ENCODE data around the gene KCNJ16. TPM values are rescaled to one million over a fixed set of nuclear protein-coding genes. Genes with fewer than 3 reads are reported as not detected.

KCNJ16 gene
- total RNA-seq, 1 donor from 2014 or later, result 0.35 TPM

DNA sequence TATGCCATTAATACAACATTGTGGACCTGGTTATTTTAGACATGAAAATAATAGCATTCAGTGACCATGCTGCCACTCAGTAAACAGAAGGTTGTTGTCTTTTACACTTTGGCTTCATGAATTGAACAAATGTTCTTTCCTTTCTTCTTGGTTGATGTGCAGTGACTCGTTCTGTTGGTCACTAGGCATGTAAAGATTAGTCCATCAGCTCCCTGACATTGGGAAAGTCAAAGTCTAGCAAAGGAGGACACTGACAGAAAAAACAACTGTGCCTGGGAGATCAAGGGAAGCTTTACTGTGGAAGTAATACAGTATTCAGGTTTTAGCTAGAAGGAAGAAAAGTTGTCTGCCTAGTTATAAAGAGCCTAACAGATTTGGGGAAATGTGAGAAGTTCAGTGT lies 6.9 kb downstream of the KCNJ16 start:
- TF ChIP-seq, protein P1, sequence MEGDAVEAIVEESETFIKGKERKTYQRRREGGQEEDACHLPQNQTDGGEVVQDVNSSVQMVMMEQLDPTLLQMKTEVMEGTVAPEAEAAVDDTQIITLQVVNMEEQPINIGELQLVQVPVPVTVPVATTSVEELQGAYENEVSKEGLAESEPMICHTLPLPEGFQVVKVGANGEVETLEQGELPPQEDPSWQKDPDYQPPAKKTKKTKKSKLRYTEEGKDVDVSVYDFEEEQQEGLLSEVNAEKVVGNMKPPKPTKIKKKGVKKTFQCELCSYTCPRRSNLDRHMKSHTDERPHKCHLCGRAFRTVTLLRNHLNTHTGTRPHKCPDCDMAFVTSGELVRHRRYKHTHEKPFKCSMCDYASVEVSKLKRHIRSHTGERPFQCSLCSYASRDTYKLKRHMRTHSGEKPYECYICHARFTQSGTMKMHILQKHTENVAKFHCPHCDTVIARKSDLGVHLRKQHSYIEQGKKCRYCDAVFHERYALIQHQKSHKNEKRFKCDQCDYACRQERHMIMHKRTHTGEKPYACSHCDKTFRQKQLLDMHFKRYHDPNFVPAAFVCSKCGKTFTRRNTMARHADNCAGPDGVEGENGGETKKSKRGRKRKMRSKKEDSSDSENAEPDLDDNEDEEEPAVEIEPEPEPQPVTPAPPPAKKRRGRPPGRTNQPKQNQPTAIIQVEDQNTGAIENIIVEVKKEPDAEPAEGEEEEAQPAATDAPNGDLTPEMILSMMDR (IDR thresholded peaks at IDR 0.05), result no peak
- ATAC-seq (no peak), DNase-seq (no peak)
- no peaks in the 10 kb centered on the region for H3K27me3 ChIP-seq
- no peak overlapping the region for H3K4me3 ChIP-seq
- intact Hi-C loops (cut with DNase I), result no loop called here
- no peaks in the 10 kb centered on the region for H3K36me3 ChIP-seq
- H3K27ac ChIP-seq, result no peak overlapping the region
- H3K9me3 ChIP-seq, result no peaks in the 10 kb centered on the region
- H3K4me1 ChIP-seq, result no peaks in the 10 kb centered on the region

DNA sequence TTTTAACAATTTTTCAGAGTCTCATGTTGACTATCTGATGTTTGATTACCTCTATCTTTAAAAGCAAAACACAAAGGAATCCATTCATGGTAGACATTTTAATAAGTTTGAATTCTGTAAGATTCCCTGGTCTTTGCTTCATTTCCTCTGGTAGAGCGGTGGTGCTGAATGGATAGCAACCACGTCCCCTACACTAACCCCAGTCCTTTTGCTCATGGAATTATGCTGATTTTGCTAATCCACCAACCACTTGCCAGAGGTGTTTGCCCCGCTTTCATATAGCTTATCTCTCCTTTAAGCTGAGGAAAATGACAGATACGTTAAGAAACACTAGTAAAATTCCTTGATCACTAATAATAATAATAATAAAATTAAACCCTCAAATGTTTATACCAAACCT lies 9.5 kb downstream of the KCNJ16 start:
- intact Hi-C loops (cut with DNase I), result no loop called here
- TF ChIP-seq, protein P1 (IDR thresholded peaks at IDR 0.05), result no peak
- no peak for ATAC-seq
- Histone ChIP-seq H3K4me1 (no peaks in the 10 kb centered on the region), H3K4me3 (no peak overlapping the region), H3K27me3 (no peaks in the 10 kb centered on the region), H3K9me3 (no peaks in the 10 kb centered on the region), H3K27ac (no peak overlapping the region), H3K36me3 (no peaks in the 10 kb centered on the region)
- no peak for DNase-seq

DNA sequence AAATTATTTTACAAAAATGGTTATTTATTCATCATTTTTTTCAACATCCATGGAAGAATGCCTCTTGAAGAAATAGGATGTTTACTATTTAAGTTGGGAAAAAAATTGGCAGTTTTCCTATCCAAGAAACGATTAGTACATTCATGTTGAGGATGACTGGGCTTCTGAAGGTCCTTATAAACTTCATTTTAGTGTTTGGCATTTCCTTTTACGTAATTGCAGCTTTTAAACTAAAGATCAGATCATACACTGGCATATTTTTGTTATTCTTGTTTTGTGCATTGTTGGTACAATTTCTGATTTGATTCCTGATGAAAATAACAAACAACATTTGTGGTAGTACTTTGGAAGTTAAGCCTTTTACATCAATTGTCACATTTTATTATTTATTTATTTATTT lies 11.5 kb downstream of the KCNJ16 start:
- intact Hi-C loops (cut with DNase I), result no loop called here
- Histone ChIP-seq H3K27me3 (no peaks in the 10 kb centered on the region), H3K4me3 (no peak overlapping the region), H3K4me1 (no peaks in the 10 kb centered on the region), H3K27ac (no peak overlapping the region), H3K9me3 (no peaks in the 10 kb centered on the region), H3K36me3 (no peaks in the 10 kb centered on the region)
- ATAC-seq, result no peak
- no peak for DNase-seq
- TF ChIP-seq, protein P1 (IDR thresholded peaks at IDR 0.05), result no peak

GRCh38 chr17:70089513-70090148 lies 14.6 kb downstream of the KCNJ16 start:
- Histone ChIP-seq H3K27ac (no peak overlapping the region), H3K36me3 (no peaks in the 10 kb centered on the region), H3K4me3 (no peak overlapping the region), H3K4me1 (no peaks in the 10 kb centered on the region), H3K9me3 (no peaks in the 10 kb centered on the region), H3K27me3 (no peaks in the 10 kb centered on the region)
- intact Hi-C loops (cut with DNase I), result no loop called here
- TF ChIP-seq, protein P1 (IDR thresholded peaks at IDR 0.05), result no peak
- DNase-seq (no peak), ATAC-seq (no peak)

DNA sequence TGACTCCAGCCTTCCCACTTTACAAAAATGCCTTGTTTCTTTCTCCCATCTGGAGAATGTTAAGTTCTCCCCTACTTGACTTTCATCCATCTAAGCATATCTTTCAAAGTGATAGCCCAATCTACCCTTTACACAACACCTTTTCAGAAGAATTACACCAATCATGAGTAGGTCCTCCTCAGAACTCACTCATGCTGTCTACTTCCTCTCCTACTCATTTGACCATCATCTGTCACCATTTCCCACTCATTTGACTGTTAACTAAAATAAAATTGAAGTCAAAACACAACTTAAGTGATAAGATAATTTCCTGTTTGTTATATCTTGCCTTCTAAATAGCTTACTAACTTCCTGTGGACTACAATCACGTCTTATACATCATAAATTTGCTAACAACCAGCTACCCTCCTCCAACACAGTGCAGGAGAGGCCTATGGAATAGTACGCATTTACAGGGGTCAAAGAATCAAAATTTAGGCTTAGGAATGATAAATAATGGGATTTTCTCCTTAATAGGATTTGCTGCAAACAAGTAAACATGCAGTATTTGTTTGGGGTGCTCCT lies 16.1 kb downstream of the KCNJ16 start:
- H3K4me3 ChIP-seq, result no peak overlapping the region
- no peaks in the 10 kb centered on the region for H3K27me3 ChIP-seq
- TF ChIP-seq, protein P1 (IDR thresholded peaks at IDR 0.05), result no peak
- no peak for ATAC-seq
- intact Hi-C loops (cut with DNase I), result no loop called here
- DNase-seq, result no peak
- H3K4me1 ChIP-seq, result no peaks in the 10 kb centered on the region
- H3K36me3 ChIP-seq, result no peaks in the 10 kb centered on the region
- no peaks in the 10 kb centered on the region for H3K9me3 ChIP-seq
- no peak overlapping the region for H3K27ac ChIP-seq
